ENCODE data around the gene PDE4D.

Gene PDE4D

DNA sequence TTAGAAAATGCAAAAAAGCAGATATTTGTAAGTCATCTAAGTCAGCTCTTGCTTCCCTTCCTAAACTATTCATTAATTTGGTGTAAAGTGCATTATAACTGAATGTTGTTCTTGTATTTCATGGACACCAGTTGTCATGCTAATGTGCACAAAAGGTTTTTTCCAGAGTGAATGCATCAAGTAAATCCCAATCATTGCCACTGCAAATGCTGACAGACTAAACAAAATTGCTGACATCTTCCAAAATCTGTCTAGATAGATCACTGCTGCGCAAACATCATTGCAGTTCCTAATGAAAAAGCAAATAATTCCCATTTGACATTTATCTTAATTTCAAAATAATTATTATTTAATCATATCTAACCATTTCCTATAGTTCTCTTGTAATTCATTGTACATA is 161.7 kb downstream of the PDE4D start:
- H3K9ac ChIP-seq (ENCODE audit: low read length): no peak overlapping the region
- no peaks in the 10 kb centered on the region for H3K9me3 ChIP-seq (ENCODE audit: low read length)
- H3K27ac ChIP-seq (ENCODE audit: low read depth, low read length): no peak overlapping the region
- H3K36me3 ChIP-seq (ENCODE audit: insufficient read depth, low read length): no peaks in the 10 kb centered on the region
- peaks cover 15% of the 10 kb centered on the region for H3K4me1 ChIP-seq (ENCODE audit: insufficient read depth, low read length)
- H3K27me3 ChIP-seq (ENCODE audit: control insufficient read depth in 1 of 2, insufficient read depth in 2 of 2, low read length in 2 of 2): no peaks in the 10 kb centered on the region
- no peak overlapping the region for H3K4me3 ChIP-seq (ENCODE audit: low read depth in 1 of 2, low read length in 2 of 2)

DNA sequence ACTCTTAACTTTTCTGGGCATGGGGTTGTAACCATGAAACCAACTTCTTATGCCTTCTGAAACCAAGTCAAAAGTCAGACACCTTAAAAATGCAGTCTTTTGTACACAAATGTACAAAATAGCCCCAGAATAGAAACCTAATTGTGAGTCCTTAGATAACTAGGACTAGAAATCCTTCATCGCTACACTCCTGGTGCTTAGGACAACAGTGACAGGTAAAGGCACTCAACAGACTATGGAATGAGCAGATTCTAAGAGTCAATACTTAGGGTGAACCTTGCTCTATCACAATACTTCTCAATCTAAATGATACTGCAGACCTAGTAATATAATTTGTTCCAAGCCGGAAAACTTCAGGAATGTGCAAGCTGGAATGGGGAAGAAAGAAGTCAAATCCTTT is 163.7 kb downstream of the PDE4D start:
- Histone ChIP-seq H3K36me3 (ENCODE audit: insufficient read depth, low read length) (no peaks in the 10 kb centered on the region), H3K27me3 (ENCODE audit: control insufficient read depth in 1 of 2, insufficient read depth in 2 of 2, low read length in 2 of 2) (no peaks in the 10 kb centered on the region), H3K27ac (ENCODE audit: low read depth, low read length) (no peak overlapping the region), H3K4me3 (ENCODE audit: low read depth in 1 of 2, low read length in 2 of 2) (no peak overlapping the region), H3K9me3 (ENCODE audit: low read length) (no peaks in the 10 kb centered on the region), H3K9ac (ENCODE audit: low read length) (no peak overlapping the region), H3K4me1 (ENCODE audit: insufficient read depth, low read length) (peaks cover 23% of the 10 kb centered on the region)

DNA sequence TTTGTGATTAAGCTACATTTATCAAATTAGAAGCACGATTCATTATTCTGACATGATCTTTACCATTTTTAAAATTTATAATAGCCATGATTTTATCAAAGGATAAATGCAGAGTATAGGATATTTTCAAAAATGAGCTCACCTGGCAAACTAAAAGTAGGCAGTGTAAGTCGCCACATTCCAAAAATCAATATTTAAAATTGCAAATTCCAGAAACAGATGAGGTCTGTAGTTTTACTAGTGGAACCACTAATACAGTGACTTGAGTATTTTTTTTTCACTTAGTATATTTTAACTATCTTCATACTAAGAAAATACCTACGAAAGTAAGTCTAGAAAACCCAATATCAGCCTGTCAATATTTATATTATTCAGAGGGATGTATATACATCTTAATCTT is 164.2 kb downstream of the PDE4D start:
- no peak overlapping the region for H3K4me3 ChIP-seq (ENCODE audit: low read depth in 1 of 2, low read length in 2 of 2)
- H3K9me3 ChIP-seq (ENCODE audit: low read length): no peaks in the 10 kb centered on the region
- no peak overlapping the region for H3K9ac ChIP-seq (ENCODE audit: low read length)
- no peak overlapping the region for H3K27ac ChIP-seq (ENCODE audit: low read depth, low read length)
- no peaks in the 10 kb centered on the region for H3K27me3 ChIP-seq (ENCODE audit: control insufficient read depth in 1 of 2, insufficient read depth in 2 of 2, low read length in 2 of 2)
- H3K36me3 ChIP-seq (ENCODE audit: insufficient read depth, low read length): no peaks in the 10 kb centered on the region
- H3K4me1 ChIP-seq (ENCODE audit: insufficient read depth, low read length): peaks cover 23% of the 10 kb centered on the region

DNA sequence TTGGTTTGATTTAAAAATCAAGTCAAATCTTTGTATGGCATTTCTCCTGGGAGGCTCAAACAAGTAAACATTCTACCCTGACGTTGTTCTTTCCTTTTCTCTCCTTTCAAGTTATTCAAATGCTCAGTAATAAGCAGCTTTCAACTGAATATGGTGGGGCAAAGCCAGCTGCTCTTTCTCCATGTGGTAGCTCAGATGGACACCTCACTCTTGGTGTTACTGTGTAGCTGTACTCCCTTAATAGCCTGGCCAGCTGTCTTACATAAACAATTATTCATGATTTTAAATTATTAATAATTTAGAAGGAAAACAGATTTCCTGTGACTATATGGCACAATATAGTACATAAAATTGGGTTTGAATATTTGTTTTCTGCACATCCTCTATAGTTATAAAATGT is 165.2 kb downstream of the PDE4D start:
- Histone ChIP-seq H3K9ac (ENCODE audit: low read length) (no peak overlapping the region), H3K36me3 (ENCODE audit: insufficient read depth, low read length) (no peaks in the 10 kb centered on the region), H3K4me1 (ENCODE audit: insufficient read depth, low read length) (peaks cover 23% of the 10 kb centered on the region), H3K4me3 (ENCODE audit: low read depth in 1 of 2, low read length in 2 of 2) (no peak overlapping the region), H3K27me3 (ENCODE audit: control insufficient read depth in 1 of 2, insufficient read depth in 2 of 2, low read length in 2 of 2) (no peaks in the 10 kb centered on the region), H3K27ac (ENCODE audit: low read depth, low read length) (no peak overlapping the region), H3K9me3 (ENCODE audit: low read length) (no peaks in the 10 kb centered on the region)

DNA sequence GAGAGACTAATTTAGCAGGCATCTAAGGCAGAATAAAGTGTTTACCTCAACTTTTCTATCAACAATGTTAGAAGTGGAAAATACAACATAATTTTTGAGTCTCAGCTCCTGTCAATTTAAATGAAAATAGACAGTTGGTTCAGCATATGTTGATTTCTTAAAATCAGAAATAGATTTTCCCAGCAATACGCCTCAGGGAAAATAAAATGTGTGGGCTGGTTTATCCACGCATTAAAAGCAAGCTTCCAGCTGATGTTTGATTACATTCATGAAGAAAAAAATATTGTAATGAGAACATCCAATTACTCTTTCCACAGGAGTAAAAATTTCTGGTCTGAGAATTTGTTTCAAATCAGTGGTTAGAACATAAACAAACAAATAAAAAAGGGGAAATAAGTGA is 166.3 kb downstream of the PDE4D start:
- H3K9me3 ChIP-seq (ENCODE audit: low read length): no peaks in the 10 kb centered on the region
- H3K4me3 ChIP-seq (ENCODE audit: low read depth in 1 of 2, low read length in 2 of 2): no peak overlapping the region
- no peak overlapping the region for H3K27ac ChIP-seq (ENCODE audit: low read depth, low read length)
- H3K36me3 ChIP-seq (ENCODE audit: insufficient read depth, low read length): no peaks in the 10 kb centered on the region
- H3K27me3 ChIP-seq (ENCODE audit: control insufficient read depth in 1 of 2, insufficient read depth in 2 of 2, low read length in 2 of 2): no peaks in the 10 kb centered on the region
- H3K4me1 ChIP-seq (ENCODE audit: insufficient read depth, low read length): peaks cover 23% of the 10 kb centered on the region
- no peak overlapping the region for H3K9ac ChIP-seq (ENCODE audit: low read length)

DNA sequence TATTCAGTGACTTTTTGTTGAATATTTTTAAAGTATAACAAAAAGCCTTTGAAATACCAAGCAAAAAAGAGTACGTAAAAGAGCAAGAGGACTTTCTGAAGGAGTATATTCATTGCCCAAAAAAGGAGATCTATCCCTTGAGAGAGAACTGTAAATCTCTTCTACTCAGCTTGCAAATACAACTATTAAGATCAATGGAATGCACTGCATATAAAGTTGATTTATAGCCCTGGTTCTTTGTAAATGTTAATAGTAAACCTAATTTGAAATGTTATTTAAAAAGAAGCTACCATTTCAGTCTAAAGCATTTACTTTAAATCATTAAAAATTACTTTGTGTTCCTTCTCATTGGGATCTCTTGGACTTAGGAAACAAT is 168.1 kb downstream of the PDE4D start:
- H3K9ac ChIP-seq (ENCODE audit: low read length): no peak overlapping the region
- peaks cover 15% of the 10 kb centered on the region for H3K4me1 ChIP-seq (ENCODE audit: insufficient read depth, low read length)
- no peaks in the 10 kb centered on the region for H3K9me3 ChIP-seq (ENCODE audit: low read length)
- no peak overlapping the region for H3K4me3 ChIP-seq (ENCODE audit: low read depth in 1 of 2, low read length in 2 of 2)
- no peaks in the 10 kb centered on the region for H3K27me3 ChIP-seq (ENCODE audit: control insufficient read depth in 1 of 2, insufficient read depth in 2 of 2, low read length in 2 of 2)
- peak overlapping the region; percentile 8 for H3K27ac ChIP-seq (ENCODE audit: low read depth, low read length)
- no peaks in the 10 kb centered on the region for H3K36me3 ChIP-seq (ENCODE audit: insufficient read depth, low read length)

DNA sequence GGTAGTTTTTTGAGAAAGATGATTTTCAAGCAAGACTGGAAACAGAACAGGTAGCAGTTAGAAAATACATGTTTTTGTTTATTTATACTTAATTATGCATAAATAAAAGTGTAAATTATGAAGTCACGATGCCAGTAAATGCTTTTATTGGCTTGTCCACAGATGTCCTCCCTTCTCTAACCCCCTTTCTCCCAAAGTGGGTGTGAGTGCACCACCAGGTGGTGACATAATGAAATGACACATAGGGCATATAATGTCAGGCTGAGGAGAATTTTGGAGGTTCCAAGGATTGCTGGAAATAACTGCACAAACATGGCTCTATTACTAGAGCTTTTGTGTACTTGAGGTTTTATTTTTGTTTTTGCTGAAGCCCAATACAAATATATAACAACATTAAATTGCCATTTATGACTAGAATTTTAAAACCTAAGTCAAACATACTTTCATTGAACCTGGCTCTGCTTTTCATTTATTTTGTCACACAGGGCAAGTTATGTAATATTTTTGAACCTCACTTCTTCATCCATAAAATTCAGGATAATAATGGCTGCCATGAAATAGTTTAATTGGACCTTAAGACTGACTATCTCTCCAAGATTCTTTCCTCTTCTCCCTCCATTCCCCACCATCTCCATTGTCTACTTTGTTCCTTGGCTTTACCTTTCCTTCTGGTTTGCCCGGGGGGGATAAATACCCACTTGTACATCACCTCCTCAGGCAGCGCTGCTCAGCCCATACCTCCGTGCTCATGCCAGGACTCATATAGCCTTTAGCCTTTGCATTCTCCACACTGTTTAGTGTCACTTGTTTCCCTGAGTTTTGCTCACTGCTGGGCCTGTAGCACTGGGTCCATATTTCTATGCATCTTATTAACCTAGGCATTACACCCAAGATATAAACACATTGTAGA is 168.8 kb downstream of the PDE4D start:
- Histone ChIP-seq H3K4me3 (ENCODE audit: low read depth in 1 of 2, low read length in 2 of 2) (no peak overlapping the region), H3K36me3 (ENCODE audit: insufficient read depth, low read length) (no peaks in the 10 kb centered on the region), H3K27ac (ENCODE audit: low read depth, low read length) (peak overlapping the region; percentile 8), H3K9ac (ENCODE audit: low read length) (no peak overlapping the region), H3K27me3 (ENCODE audit: control insufficient read depth in 1 of 2, insufficient read depth in 2 of 2, low read length in 2 of 2) (no peaks in the 10 kb centered on the region), H3K9me3 (ENCODE audit: low read length) (no peaks in the 10 kb centered on the region), H3K4me1 (ENCODE audit: insufficient read depth, low read length) (peaks cover 15% of the 10 kb centered on the region)

DNA sequence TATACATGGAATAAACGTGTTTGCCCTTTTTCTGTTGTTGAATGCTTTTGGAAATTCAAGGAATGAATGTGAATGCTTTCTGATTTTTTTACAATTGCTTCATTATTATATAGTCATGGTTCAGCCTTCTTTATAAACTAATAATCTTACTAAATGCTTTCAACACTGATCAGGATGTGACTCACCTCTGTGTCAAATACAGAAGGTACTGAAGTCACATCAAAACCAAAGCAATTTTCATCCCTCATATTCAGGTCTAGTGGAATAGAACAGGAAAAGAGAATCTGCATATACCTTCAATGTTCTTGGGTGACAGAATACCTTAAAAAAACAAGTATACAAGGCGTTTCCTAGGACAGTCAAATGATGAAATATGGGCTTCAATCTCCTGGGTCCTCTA is 170.7 kb downstream of the PDE4D start:
- no peak overlapping the region for H3K27ac ChIP-seq (ENCODE audit: low read depth, low read length)
- H3K9me3 ChIP-seq (ENCODE audit: low read length): no peaks in the 10 kb centered on the region
- no peak overlapping the region for H3K9ac ChIP-seq (ENCODE audit: low read length)
- H3K27me3 ChIP-seq (ENCODE audit: control insufficient read depth in 1 of 2, insufficient read depth in 2 of 2, low read length in 2 of 2): no peaks in the 10 kb centered on the region
- H3K36me3 ChIP-seq (ENCODE audit: insufficient read depth, low read length): no peaks in the 10 kb centered on the region
- peaks cover 15% of the 10 kb centered on the region for H3K4me1 ChIP-seq (ENCODE audit: insufficient read depth, low read length)
- H3K4me3 ChIP-seq (ENCODE audit: low read depth in 1 of 2, low read length in 2 of 2): no peak overlapping the region

DNA sequence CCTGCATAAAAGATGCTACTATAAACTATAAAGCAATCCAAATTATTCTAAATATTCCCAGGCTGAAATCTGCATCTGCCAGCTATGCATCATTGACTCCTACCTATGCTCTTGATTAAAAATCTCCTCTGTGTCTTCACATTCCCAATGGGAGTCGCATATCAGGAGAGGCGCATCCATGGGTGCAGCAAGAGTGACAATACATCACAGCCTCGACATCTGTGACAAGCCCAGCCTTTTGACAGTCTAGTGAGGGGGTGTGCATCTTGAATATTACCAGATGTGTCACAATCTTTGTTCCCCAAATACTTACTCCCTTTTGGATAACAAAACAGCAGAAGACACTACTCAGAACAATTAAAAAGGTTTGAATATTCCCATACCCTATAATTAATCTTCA is 171.8 kb downstream of the PDE4D start:
- H3K27me3 ChIP-seq (ENCODE audit: control insufficient read depth in 1 of 2, insufficient read depth in 2 of 2, low read length in 2 of 2): no peaks in the 10 kb centered on the region
- no peak overlapping the region for H3K9ac ChIP-seq (ENCODE audit: low read length)
- H3K27ac ChIP-seq (ENCODE audit: low read depth, low read length): no peak overlapping the region
- no peaks in the 10 kb centered on the region for H3K36me3 ChIP-seq (ENCODE audit: insufficient read depth, low read length)
- H3K4me3 ChIP-seq (ENCODE audit: low read depth in 1 of 2, low read length in 2 of 2): no peak overlapping the region
- no peaks in the 10 kb centered on the region for H3K9me3 ChIP-seq (ENCODE audit: low read length)
- H3K4me1 ChIP-seq (ENCODE audit: insufficient read depth, low read length): peaks cover 18% of the 10 kb centered on the region

DNA sequence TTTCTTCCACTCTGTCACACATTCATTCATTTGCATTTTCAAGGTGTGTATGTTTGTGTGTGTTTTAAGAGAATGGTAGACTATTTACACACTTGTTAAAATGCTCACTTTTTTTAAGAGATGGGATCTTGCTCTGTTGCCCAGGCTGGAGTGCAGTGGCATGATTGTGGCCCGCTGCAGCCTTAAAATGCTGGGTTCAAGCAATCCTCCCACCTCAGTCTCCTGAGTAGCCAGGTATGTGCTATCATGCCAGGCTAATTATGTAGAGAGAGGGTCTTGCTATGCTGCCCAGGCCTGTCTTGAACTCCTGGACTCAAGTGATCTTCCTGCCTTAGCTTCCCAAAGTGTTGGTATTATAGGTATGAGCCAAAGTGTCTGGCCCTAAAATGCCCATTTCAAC is 173.5 kb downstream of the PDE4D start:
- H3K4me3 ChIP-seq (ENCODE audit: low read depth in 1 of 2, low read length in 2 of 2): no peak overlapping the region
- H3K27me3 ChIP-seq (ENCODE audit: control insufficient read depth in 1 of 2, insufficient read depth in 2 of 2, low read length in 2 of 2): no peaks in the 10 kb centered on the region
- no peaks in the 10 kb centered on the region for H3K36me3 ChIP-seq (ENCODE audit: insufficient read depth, low read length)
- no peak overlapping the region for H3K27ac ChIP-seq (ENCODE audit: low read depth, low read length)
- H3K9ac ChIP-seq (ENCODE audit: low read length): no peak overlapping the region
- H3K9me3 ChIP-seq (ENCODE audit: low read length): no peaks in the 10 kb centered on the region
- peaks cover 10% of the 10 kb centered on the region for H3K4me1 ChIP-seq (ENCODE audit: insufficient read depth, low read length)

DNA sequence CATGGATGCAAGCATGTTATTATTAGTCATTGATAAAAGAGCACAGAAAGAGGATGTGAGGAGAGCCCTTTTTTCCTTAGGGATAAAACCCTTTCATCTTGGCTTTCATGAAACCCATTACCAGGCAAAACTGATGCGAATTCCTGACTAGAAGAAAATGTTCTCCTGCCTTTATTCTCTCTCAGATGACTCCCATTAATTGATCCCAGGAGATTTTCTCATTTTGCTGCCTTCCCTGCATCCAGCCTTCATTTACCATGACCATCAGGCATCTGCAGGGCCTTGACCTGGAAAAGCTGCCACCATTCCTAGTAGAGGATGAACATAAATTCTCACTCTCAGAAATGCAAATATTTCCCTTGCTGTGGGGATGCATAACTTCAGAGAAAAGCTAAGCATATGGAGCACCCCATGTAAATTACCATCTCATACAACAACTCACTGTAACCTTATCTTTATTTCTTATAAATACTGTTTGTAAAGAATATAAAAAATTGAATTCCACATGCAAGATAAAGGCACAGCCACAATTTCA is 176.5 kb downstream of the PDE4D start:
- Histone ChIP-seq H3K9me3 (ENCODE audit: low read length) (no peaks in the 10 kb centered on the region), H3K27me3 (ENCODE audit: control insufficient read depth in 1 of 2, insufficient read depth in 2 of 2, low read length in 2 of 2) (no peaks in the 10 kb centered on the region), H3K36me3 (ENCODE audit: insufficient read depth, low read length) (no peaks in the 10 kb centered on the region), H3K9ac (ENCODE audit: low read length) (no peak overlapping the region), H3K4me3 (ENCODE audit: low read depth in 1 of 2, low read length in 2 of 2) (no peak overlapping the region), H3K27ac (ENCODE audit: low read depth, low read length) (no peak overlapping the region), H3K4me1 (ENCODE audit: insufficient read depth, low read length) (peaks cover 16% of the 10 kb centered on the region)

DNA sequence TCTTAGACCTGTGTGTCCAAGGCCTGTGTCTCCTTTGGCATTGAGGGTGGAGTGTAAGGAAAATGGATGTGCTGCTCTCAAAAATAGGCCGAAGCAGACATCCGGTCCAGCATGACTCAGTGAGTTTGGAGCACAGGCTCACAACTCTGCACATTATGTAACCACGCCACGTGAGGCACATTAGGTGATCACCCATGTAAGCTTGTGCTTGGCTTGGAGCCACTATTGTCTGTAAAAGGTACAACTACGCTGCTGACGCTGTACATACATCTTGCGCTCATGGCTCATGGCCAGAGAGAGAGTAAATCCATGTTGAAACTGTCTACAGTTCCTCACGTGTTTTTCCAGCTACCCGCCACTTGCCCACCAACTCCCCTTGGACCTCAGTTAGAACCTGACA is 177.5 kb downstream of the PDE4D start:
- H3K36me3 ChIP-seq (ENCODE audit: insufficient read depth, low read length): no peaks in the 10 kb centered on the region
- H3K27ac ChIP-seq (ENCODE audit: low read depth, low read length): no peak overlapping the region

More for the DNA sequence above, 177.5 kb downstream of the PDE4D start:
- Histone ChIP-seq H3K4me3 (ENCODE audit: low read depth in 1 of 2, low read length in 2 of 2) (no peak overlapping the region), H3K9ac (ENCODE audit: low read length) (no peak overlapping the region), H3K27me3 (ENCODE audit: control insufficient read depth in 1 of 2, insufficient read depth in 2 of 2, low read length in 2 of 2) (no peaks in the 10 kb centered on the region), H3K4me1 (ENCODE audit: insufficient read depth, low read length) (peaks cover 21% of the 10 kb centered on the region), H3K9me3 (ENCODE audit: low read length) (no peaks in the 10 kb centered on the region)

All from muscle layer of colon (tissue), 2 donors.